Mesendoderm (in vitro differentiated cells): ENCODE measurements around the gene BRI3BP.
"Not testable (repeated sequence)": the region's sequence is repeated elsewhere in the genome, so short reads cannot be mapped to it uniquely, and the experiment has no call there.

Experiments
- DNase-seq: peaks from one replicate; pipeline ENCODE4 v3.0.0; 2013
- H2AK5ac ChIP-seq: 2 replicates; pipeline ENCODE4 v1.6.1; 2013; ENCODE audit warnings: low read length, inconsistent platforms
- H2BK120ac ChIP-seq: 2 replicates; pipeline ENCODE4 v1.6.1; 2013; ENCODE audit warnings: low read depth, mild to moderate bottlenecking, low read length, moderate library complexity, mixed read lengths
- H2BK15ac ChIP-seq: replicated peaks from 2 replicates; pipeline ENCODE4 v1.6.1; 2013; ENCODE audit warnings: low read depth, mild to moderate bottlenecking, moderate library complexity
- H2BK5ac ChIP-seq: 2 replicates; pipeline ENCODE4 v1.6.1; 2013; ENCODE audit warnings: low read length, inconsistent platforms
- H3K18ac ChIP-seq: 2 replicates; pipeline ENCODE4 v1.6.1; 2013; ENCODE audit warnings: mild to moderate bottlenecking, low read length, mixed read lengths
- H3K23ac ChIP-seq: one replicate; pipeline ENCODE4 v1.6.1; 2013; ENCODE audit warnings: low read length
- H3K27ac ChIP-seq: 2 replicates; pipeline ENCODE4 v1.5.1; 2013; ENCODE audit warnings: low read depth, mild to moderate bottlenecking, inconsistent platforms, low read length, moderate library complexity
- H3K27me3 ChIP-seq: 2 replicates; pipeline ENCODE4 v1.6.1; 2013; ENCODE audit warnings: low read length, control low read depth, mild to moderate bottlenecking, inconsistent platforms; ENCODE audit not compliant: insufficient read depth, poor library complexity
- H3K36me3 ChIP-seq: 2 replicates; pipeline ENCODE4 v1.6.1; 2013; ENCODE audit warnings: low read length, inconsistent platforms; ENCODE audit not compliant: control insufficient read depth, insufficient read depth
- H3K4ac ChIP-seq: one replicate; pipeline ENCODE4 v1.6.1; 2013; ENCODE audit warnings: low read depth, mild to moderate bottlenecking, low read length, moderate library complexity
- H3K4me1 ChIP-seq: 2 replicates; pipeline ENCODE4 v1.6.1; 2013; ENCODE audit warnings: low read depth, low read length, inconsistent platforms; ENCODE audit not compliant: control insufficient read depth
- H3K4me2 ChIP-seq: 2 replicates; pipeline ENCODE4 v1.6.1; 2013; ENCODE audit warnings: low read length
- H3K4me3 ChIP-seq: 2 replicates; pipeline ENCODE4 v1.5.1; 2013; ENCODE audit warnings: mild to moderate bottlenecking, low read length
- H3K56ac ChIP-seq: one replicate; pipeline ENCODE4 v1.6.1; 2013; ENCODE audit warnings: low read length
- H3K79me1 ChIP-seq: 2 replicates; pipeline ENCODE4 v1.6.1; 2013; ENCODE audit warnings: low read length, inconsistent platforms
- H3K79me2 ChIP-seq: 2 replicates; pipeline ENCODE4 v1.6.1; 2013; ENCODE audit warnings: mild to moderate bottlenecking, low read length; ENCODE audit not compliant: control insufficient read depth, insufficient read depth
- H3K9ac ChIP-seq: 2 replicates; pipeline ENCODE4 v1.6.1; 2013; ENCODE audit warnings: low read length, inconsistent platforms
- H4K5ac ChIP-seq: one replicate; pipeline ENCODE4 v1.6.1; 2013; ENCODE audit warnings: low read length
- H4K8ac ChIP-seq: one replicate; pipeline ENCODE4 v1.6.1; 2013; ENCODE audit warnings: low read depth, mild to moderate bottlenecking, control low read depth, low read length, moderate library complexity
- WGBS: extraction: QIAGEN DNeasy Blood & Tissue Kit; methylation state at CpG from one replicate; pipeline ENCODE4 v1.1.7; 2013; ENCODE audit warnings: low lambda C conversion rate, missing lambda C conversion rate; ENCODE audit not compliant: insufficient coverage; ENCODE audit errors: extremely low coverage; 5-methylcytosine and 5-hydroxymethylcytosine counted together

BRI3BP gene

DNA sequence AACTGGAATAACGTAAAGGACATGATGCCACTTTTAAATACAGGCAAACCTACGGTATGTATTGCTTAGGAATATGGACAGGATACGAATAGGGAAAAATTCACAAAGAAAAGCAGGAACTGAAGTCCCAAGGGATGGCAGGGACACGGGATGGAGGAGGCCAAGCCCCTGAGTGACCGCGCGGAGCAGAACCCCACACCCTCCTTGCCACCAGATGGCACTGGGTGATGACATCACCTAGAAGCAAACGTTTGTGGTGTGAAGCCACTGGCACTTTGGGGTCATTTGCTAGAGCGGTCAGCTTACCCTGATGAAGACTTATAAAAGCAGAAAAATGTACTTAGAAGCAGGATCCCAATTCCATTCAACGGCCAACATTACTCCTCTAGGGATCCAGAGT lies 13.9 kb upstream of the BRI3BP start:
- Histone ChIP-seq H3K36me3 (peaks cover 16% of the 10 kb centered on the region), H3K4ac (no peak overlapping the region), H2BK15ac (no peak overlapping the region), H3K4me1 (no peaks in the 10 kb centered on the region), H4K5ac (no peak overlapping the region), H3K4me3 (no peak overlapping the region), H2AK5ac (no peak overlapping the region), H3K56ac (no peak overlapping the region), H4K8ac (no peak overlapping the region), H2BK5ac (no peak overlapping the region), H3K4me2 (no peak overlapping the region), H3K23ac (no peak overlapping the region), H3K9ac (no peak overlapping the region), H2BK120ac (no peak overlapping the region), H3K27ac (no peak overlapping the region), H3K27me3 (no peaks in the 10 kb centered on the region), H3K18ac (no peak overlapping the region), H3K79me2 (no peaks in the 10 kb centered on the region), H3K79me1 (peaks cover 1% of the 10 kb centered on the region)
- no CpG with 5 or more reads among the region's 10 CpGs for WGBS
- peak; percentile 12 for DNase-seq

DNA sequence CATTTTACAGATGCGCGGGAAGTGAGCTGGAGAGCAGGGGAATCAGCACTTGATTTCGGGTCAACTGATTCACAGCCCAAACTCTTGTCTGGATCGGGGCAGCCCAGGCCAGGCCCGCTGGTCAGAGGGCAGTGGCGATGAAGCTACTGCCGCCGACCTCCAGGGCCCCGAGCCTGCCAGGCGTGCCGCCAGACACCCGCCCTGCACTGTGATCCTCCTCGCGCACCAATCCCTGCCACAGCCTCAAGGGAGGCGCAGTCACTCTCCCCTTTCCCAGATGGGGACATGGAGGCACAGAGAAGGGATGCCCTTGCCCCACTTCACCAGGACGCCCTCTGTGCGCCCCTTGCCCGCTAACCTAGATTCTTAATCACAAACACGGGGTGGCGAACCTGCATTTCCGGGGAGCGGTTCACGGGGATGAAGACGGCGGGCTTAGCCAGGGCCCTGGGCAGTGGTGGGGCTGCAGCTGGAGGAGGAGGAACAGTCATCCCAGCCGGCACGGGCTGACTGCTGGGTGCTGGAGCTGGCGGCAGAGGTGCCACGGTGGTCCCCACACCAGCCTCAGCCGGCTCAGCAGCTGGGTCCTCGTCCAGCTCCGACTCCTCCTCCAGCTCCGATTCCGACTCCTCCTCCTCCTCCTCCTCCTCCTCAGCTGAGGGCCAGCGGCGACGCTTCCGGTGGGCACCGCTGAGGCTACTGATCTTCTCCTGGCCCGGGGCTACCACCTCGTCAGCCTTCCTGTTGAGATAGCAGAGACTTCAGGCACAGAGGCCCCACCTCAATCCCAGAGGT lies 13.2 kb upstream of the BRI3BP start:
- WGBS = no CpG with 5 or more reads among the region's 41 CpGs

DNA sequence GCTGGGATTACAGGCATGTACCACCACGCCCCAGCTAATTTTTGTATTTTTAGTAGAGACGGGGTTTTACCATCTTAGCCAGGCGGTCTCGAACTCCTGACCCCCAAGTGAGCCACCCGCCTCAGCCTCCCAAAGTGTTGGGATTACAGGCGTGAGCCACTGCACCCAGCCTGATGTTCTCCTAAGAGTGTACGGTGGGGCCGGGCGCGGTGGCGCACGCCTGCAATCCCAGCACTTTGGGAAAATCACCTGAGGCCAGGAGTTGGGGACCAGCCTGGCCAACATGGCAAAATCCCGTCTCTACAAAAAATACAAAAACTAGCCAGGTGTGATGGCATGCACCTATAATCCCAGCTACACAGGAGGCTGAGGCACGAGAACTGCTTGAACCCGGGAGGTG lies 6.6 kb upstream of the BRI3BP start:
- H3K4me3 ChIP-seq, H4K5ac ChIP-seq, H3K23ac ChIP-seq, H3K79me1 ChIP-seq, H4K8ac ChIP-seq, H3K4me2 ChIP-seq, H2AK5ac ChIP-seq, H3K4ac ChIP-seq, H3K4me1 ChIP-seq, H2BK120ac ChIP-seq, DNase-seq, H2BK5ac ChIP-seq, H3K36me3 ChIP-seq, H2BK15ac ChIP-seq, H3K9ac ChIP-seq, H3K27ac ChIP-seq, H3K18ac ChIP-seq, H3K27me3 ChIP-seq, H3K56ac ChIP-seq: not testable (repeated sequence)
- no CpG with 5 or more reads among the region's 15 CpGs for WGBS
- H3K79me2 ChIP-seq = peaks cover 16% of the 10 kb centered on the region

More for the DNA sequence above, 13.2 kb upstream of the BRI3BP start:
- no peak overlapping the region for H2BK120ac ChIP-seq
- H3K4me2 ChIP-seq = no peak overlapping the region
- H2BK5ac ChIP-seq = no peak overlapping the region
- H2AK5ac ChIP-seq = no peak overlapping the region
- H3K79me1 ChIP-seq = peaks cover 1% of the 10 kb centered on the region
- no peak overlapping the region for H3K18ac ChIP-seq
- no peak overlapping the region for H3K56ac ChIP-seq
- H3K4me3 ChIP-seq = no peak overlapping the region
- H4K8ac ChIP-seq = no peak overlapping the region
- no peak overlapping the region for H4K5ac ChIP-seq
- no peak overlapping the region for H2BK15ac ChIP-seq
- no peak overlapping the region for H3K9ac ChIP-seq
- H3K27ac ChIP-seq = no peak overlapping the region
- H3K27me3 ChIP-seq = no peaks in the 10 kb centered on the region
- no peaks in the 10 kb centered on the region for H3K79me2 ChIP-seq
- H3K4ac ChIP-seq = no peak overlapping the region
- H3K36me3 ChIP-seq = peaks cover 20% of the 10 kb centered on the region
- H3K4me1 ChIP-seq = no peaks in the 10 kb centered on the region
- H3K23ac ChIP-seq = no peak overlapping the region
- DNase-seq = no peak

DNA sequence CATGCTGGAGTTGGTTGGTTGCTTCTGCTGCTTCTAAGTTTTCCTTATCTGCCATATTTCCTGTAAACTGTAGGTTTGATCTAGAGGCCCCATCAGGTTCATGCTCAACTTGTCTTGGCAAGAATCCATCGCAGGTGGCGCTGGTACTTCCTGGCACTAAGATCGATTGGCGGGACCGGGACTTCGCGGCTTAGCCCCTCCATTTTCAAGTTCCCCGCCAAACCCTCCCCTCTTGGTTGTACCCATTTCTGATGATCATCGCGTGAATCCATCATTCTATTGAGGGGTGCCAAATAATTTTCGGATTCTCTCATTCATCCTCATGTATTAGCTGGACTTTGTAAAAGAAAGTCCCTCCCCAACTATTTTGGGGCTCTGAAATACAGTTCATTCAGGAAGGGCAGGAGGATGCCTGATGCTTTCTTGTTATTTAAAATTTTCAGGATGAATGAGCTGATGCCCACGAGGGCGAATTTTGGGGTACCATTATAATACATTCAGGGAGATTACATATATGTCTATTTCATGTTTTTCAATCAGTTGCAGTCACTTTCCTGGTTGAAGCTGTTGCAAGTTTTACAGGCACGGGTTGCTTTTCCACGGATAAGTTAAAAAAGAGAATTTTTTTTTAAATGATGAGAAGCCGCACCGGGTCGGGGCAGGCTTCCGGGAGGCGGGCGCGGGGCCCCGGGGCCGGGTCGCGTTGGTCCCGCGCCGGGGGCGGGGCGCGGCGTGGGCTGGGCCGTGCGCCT lies 395 bp upstream of the BRI3BP start:
- no peak overlapping the region for H2BK15ac ChIP-seq
- H4K5ac ChIP-seq = no peak overlapping the region
- H3K4me2 ChIP-seq = peak overlapping the region; percentile 41
- peak overlapping the region; percentile 68 for H3K9ac ChIP-seq
- no peak overlapping the region for H2AK5ac ChIP-seq
- H3K79me1 ChIP-seq = peaks cover 14% of the 10 kb centered on the region
- H3K23ac ChIP-seq = no peak overlapping the region
- H3K18ac ChIP-seq = peak overlapping the region; percentile 55
- no peak overlapping the region for H2BK120ac ChIP-seq
- WGBS = no CpG with 5 or more reads among the region's 35 CpGs
- peak overlapping the region; percentile 85 for H3K56ac ChIP-seq
- peak overlapping the region; percentile 6 for H3K4me3 ChIP-seq
- no peak overlapping the region for H2BK5ac ChIP-seq
- H3K27me3 ChIP-seq = no peaks in the 10 kb centered on the region
- peak overlapping the region; percentile 99 for H4K8ac ChIP-seq
- peak overlapping the region; percentile 55 for H3K27ac ChIP-seq
- peaks cover 4% of the 10 kb centered on the region for H3K4me1 ChIP-seq
- peaks cover 33% of the 10 kb centered on the region for H3K79me2 ChIP-seq
- H3K36me3 ChIP-seq = no peaks in the 10 kb centered on the region
- peak; percentile 96 for DNase-seq
- H3K4ac ChIP-seq = no peak overlapping the region

- Histone ChIP-seq H3K4me3 (peak overlapping the region; percentile 46), H2AK5ac (peak overlapping the region; percentile 73), H2BK15ac (no peak overlapping the region), H3K18ac (peak overlapping the region; percentile 99), H3K27ac (no peak overlapping the region), H2BK5ac (no peak overlapping the region), H3K56ac (peak overlapping the region; percentile 85), H3K36me3 (no peaks in the 10 kb centered on the region), H3K4me1 (peaks cover 4% of the 10 kb centered on the region), H3K23ac (peak overlapping the region; percentile 99), H3K4ac (no peak overlapping the region), H3K9ac (peak overlapping the region; percentile 71), H4K8ac (no peak overlapping the region), H3K27me3 (no peaks in the 10 kb centered on the region), H3K79me1 (peaks cover 13% of the 10 kb centered on the region), H4K5ac (no peak overlapping the region), H3K79me2 (peaks cover 33% of the 10 kb centered on the region), H2BK120ac (no peak overlapping the region), H3K4me2 (peak overlapping the region; percentile 75)
- DNase-seq = peak; percentile 46
- no CpG with 5 or more reads among the region's 15 CpGs for whole genome bisulfite sequencing
These were observed 1.1 kb downstream of the BRI3BP start for GRCh38 chr12:124994437-124994975.
